NCI-H1694 (cell line): Measurements from ENCODE around the gene GOLGA6L7.
A peak's percentile ranks its signal among the peaks of the same experiment; 100 is the strongest.
"Not testable (repeated sequence)": the region's sequence is repeated elsewhere in the genome, so short reads cannot be mapped to it uniquely, and the experiment has no call there.

ENCODE experiments used
- DNase-seq: peaks from one replicate; lab custom pipeline; 2025; lab: John Stamatoyannopoulos, UW

Gene GOLGA6L7

GRCh38 chr15:28843520-28843919 lies 4.9 kb downstream of the GOLGA6L7 start:
- DNase-seq: not testable (repeated sequence)

- not testable (repeated sequence) for DNase-seq
Measured at GRCh38 chr15:28842210-28842609, 6.2 kb downstream of the GOLGA6L7 start.

GRCh38 chr15:28840285-28840684 lies 8.2 kb downstream of the GOLGA6L7 start:
- DNase-seq: not testable (repeated sequence)

GRCh38 chr15:28834957-28835585 lies 13.4 kb downstream of the GOLGA6L7 start:
- DNase-seq: not testable (repeated sequence)

GRCh38 chr15:28831897-28832587 lies 16.4 kb downstream of the GOLGA6L7 start:
- DNase-seq: peak; percentile 49

- not testable (repeated sequence) for DNase-seq
Measured at GRCh38 chr15:28821420-28821819, 27.0 kb downstream of the GOLGA6L7 start.

- not testable (repeated sequence) for DNase-seq
Measured at GRCh38 chr15:28819930-28820295, 28.5 kb downstream of the GOLGA6L7 start.

GRCh38 chr15:28819019-28819929 lies 29.2 kb downstream of the GOLGA6L7 start:
- not testable (repeated sequence) for DNase-seq

- DNase-seq: not testable (repeated sequence)
Measured at GRCh38 chr15:28818168-28818567, 30.3 kb downstream of the GOLGA6L7 start.

GRCh38 chr15:28814059-28814458 lies 34.4 kb downstream of the GOLGA6L7 start:
- DNase-seq: not testable (repeated sequence)

GRCh38 chr15:28813392-28813791 lies 35.1 kb downstream of the GOLGA6L7 start:
- DNase-seq: not testable (repeated sequence)

GRCh38 chr15:28811852-28812550 lies 36.4 kb downstream of the GOLGA6L7 start:
- DNase-seq: not testable (repeated sequence)

GRCh38 chr15:28810444-28810843 lies 38.0 kb downstream of the GOLGA6L7 start:
- not testable (repeated sequence) for DNase-seq

- not testable (repeated sequence) for DNase-seq
Measured at GRCh38 chr15:28808136-28808535, 40.3 kb downstream of the GOLGA6L7 start.

- not testable (repeated sequence) for DNase-seq
Measured at GRCh38 chr15:28800366-28800765, 48.1 kb downstream of the GOLGA6L7 start.

- DNase-seq: not testable (repeated sequence)
Measured at GRCh38 chr15:28798234-28798633, 50.2 kb downstream of the GOLGA6L7 start.

GRCh38 chr15:28794231-28794630 lies 54.2 kb downstream of the GOLGA6L7 start:
- not testable (repeated sequence) for DNase-seq
